Motor neuron (in vitro differentiated cells): ENCODE data around the gene SLC22A13. TPM values are rescaled to one million over a fixed set of nuclear protein-coding genes. Genes with fewer than 3 reads are reported as not detected.
A peak's percentile ranks its signal among the peaks of the same experiment; 100 is the strongest.
"Not testable (repeated sequence)": the region's sequence is repeated elsewhere in the genome, so short reads cannot be mapped to it uniquely, and the experiment has no call there.

ENCODE experiments used
- ATAC-seq, 8 experiments: fragments of 200-7000 bp; cut with Tn5 transposase; replicated peaks in 6 of 8; 2 replicates each; pipeline ENCODE4 v1.8.0; 2021; ENCODE audit warnings: mild to moderate bottlenecking in 8 of 8, moderate library complexity in 8 of 8
- H3K27ac ChIP-seq, 2 donors: fragments of 250-450 bp; sonication (Bioruptor Pico); 2 replicates each; pipeline ENCODE4 v1.9.0; 2021; ENCODE audit warnings: antibody characterized with exemption in 2 of 2, mild to moderate bottlenecking in 2 of 2, moderate library complexity in 1 of 2
- H3K4me1 ChIP-seq, 2 donors: fragments of 250-450 bp; sonication (Bioruptor Pico); replicated peaks in 1 of 2; 2 replicates each; pipeline ENCODE4 v1.6.1; 2021; ENCODE audit warnings: antibody characterized with exemption in 2 of 2, mild to moderate bottlenecking in 2 of 2, moderate library complexity in 1 of 2
- H3K4me3 ChIP-seq, 5 donors: fragments of 250-450 bp; sonication (Bioruptor Pico); 2 replicates each; pipeline ENCODE4 v1.9.0; 2021; ENCODE audit warnings: antibody characterized with exemption in 5 of 5, mild to moderate bottlenecking in 5 of 5, moderate library complexity in 4 of 5
- WGBS, 10 experiments: fragments of 450-650 bp; shearing (Covaris generic); methylation state at CpG; one replicate each; pipeline ENCODE4 v1.0.0; 2022; 5-methylcytosine and 5-hydroxymethylcytosine counted together
- in situ Hi-C, 9 experiments: fragments of 400-800 bp; cut with MboI; loops; one replicate each; pipeline ENCODE4 v1.15.0; 2021; ENCODE audit warnings: low sequenced_read_pairs in 9 of 9, low pct_unique_long_range_greater_than_20kb in 2 of 9; ENCODE audit not compliant: unreplicated experiment in 9 of 9
- total RNA-seq, 8 experiments: library from RNA; unstranded; fragments of 300-600 nt; gene quantifications; 2 replicates each; pipeline versions ENCODE4 v1.2.3 to v1.2.4, GENCODE V29; 2022

SLC22A13 gene
- 1 to 10 TPM in 1 of 8 experiments, under 1 TPM in 6, not detected in 1; 0.13 to 1.0 (median 0.36) TPM for total RNA-seq

GRCh38 chr3:38265604-38266307 lies at the start of gene SLC22A13:
Gene SLC22A13 (plus strand): TSS chr3:38265812. CDS start chr3:38265861, 49 bp downstream.
- peaks cover 0 to 9% of the 10 kb centered on the region in 2 donors for H3K4me1 ChIP-seq
- H3K27ac ChIP-seq, result no peak within 1 kb of the TSS
- WGBS, 10 experiments, result 83 to 100% (median 93%) methylated on average over 1 to 5 of the region's 9 CpGs; no CpG with 5 or more reads in 2 of the 10 experiments
- H3K4me3 ChIP-seq, result no peak within 1 kb of the TSS
- no peak for ATAC-seq
- in situ Hi-C loops, result loop anchor here in 1 of 9 experiments (10.0 kb wide), 1 partner anchor 219 kb away; no protein-coding TSS in a partner anchor

GRCh38 chr3:38219609-38220197 lies 45.9 kb upstream of the SLC22A13 start:
- no peak for ATAC-seq
- H3K27ac ChIP-seq, result no peak overlapping the region
- WGBS, 10 experiments, result 93 to 100% (median 100%) methylated on average over 1 to 3 of the region's 3 CpGs; no CpG with 5 or more reads in 1 of the 10 experiments
- no peaks in the 10 kb centered on the region for H3K4me1 ChIP-seq
- in situ Hi-C loops, result no loop called here
- H3K4me3 ChIP-seq, result no peak overlapping the region

- Histone ChIP-seq H3K4me1 (no peaks in the 10 kb centered on the region), H3K27ac (no peak overlapping the region), H3K4me3 (no peak overlapping the region)
- 78 to 100% (median 100%) methylated on average over 1 of the region's 1 CpG; no CpG with 5 or more reads in 7 of the 10 experiments for WGBS, 10 experiments
- in situ Hi-C loops, result no loop called here
- no peak for ATAC-seq
Observed at GRCh38 chr3:38221005-38221404, 44.6 kb upstream of the SLC22A13 start.

DNA sequence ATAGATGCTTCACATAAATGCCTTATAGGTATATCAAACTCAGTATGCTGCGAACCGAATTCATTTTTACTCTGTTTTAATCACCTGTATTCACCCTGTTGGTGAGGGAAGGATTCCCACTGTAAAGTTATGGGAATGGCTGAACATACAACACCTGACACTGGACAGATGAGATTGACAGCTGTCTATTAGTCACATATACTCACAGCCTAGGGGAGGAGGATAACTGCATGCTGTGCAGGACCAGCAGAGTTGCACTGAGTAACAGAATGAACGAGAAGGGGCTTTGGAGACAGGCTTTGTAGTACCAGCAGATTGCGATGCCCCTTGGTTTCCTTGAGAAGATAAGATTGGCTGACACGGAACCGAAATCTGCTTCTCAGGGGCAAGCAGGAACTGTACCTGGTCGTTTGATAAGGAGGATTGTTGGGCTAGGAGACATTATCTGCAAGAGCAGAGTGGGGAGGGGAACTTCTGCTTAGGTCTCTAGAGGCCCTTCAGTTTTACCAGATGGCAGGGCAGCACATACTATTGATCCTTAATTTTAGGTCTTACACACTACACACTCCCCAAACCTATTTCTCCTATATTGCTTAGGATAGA lies 43.5 kb upstream of the SLC22A13 start:
- in situ Hi-C loops, result no loop called here
- WGBS, 10 experiments, result 76 to 100% (median 96%) methylated on average over 1 to 7 of the region's 7 CpGs
- Histone ChIP-seq H3K4me1 (no peaks in the 10 kb centered on the region), H3K27ac (no peak overlapping the region), H3K4me3 (no peak overlapping the region)
- no peak for ATAC-seq

- ATAC-seq, result no peak
- WGBS, 10 experiments, result 82 to 100% (median 95%) methylated on average over 2 to 4 of the region's 4 CpGs
- in situ Hi-C loops, result no loop called here
- Histone ChIP-seq H3K4me1 (no peaks in the 10 kb centered on the region), H3K27ac (no peak overlapping the region), H3K4me3 (no peak overlapping the region)
Observed at GRCh38 chr3:38224357-38224756, 41.3 kb upstream of the SLC22A13 start.

- in situ Hi-C loops, result no loop called here
- Histone ChIP-seq H3K27ac (no peak overlapping the region), H3K4me1 (no peaks in the 10 kb centered on the region), H3K4me3 (no peak overlapping the region)
- WGBS, 10 experiments, result 80 to 100% (median 100%) methylated on average over 1 to 2 of the region's 2 CpGs; no CpG with 5 or more reads in 2 of the 10 experiments
- ATAC-seq, result no peak
Observed at GRCh38 chr3:38226273-38226672, 39.3 kb upstream of the SLC22A13 start.

DNA sequence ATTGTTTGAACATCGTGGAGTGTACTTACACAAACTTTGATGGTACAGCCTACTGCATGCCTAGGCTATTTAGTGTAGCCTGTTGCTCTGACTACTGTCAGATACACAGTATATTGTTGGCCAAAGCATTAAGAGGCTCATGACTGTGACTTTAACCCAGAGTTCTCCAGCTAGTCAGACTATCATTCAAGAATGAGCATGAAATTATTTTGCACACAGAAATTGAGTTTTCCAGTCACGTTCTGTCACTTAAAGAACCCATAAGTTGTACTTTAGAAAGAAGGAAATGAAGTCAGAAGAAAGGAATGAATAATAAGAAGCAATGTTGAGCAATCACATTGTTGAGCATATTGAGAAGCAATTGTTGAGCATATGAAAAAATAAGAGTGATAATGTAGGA lies 37.6 kb upstream of the SLC22A13 start:
- WGBS, 10 experiments, result 0 to 94% (median 83%) methylated on average over 1 to 2 of the region's 2 CpGs; no CpG with 5 or more reads in 1 of the 10 experiments
- no peak overlapping the region for H3K27ac ChIP-seq
- no peaks in the 10 kb centered on the region for H3K4me1 ChIP-seq
- ATAC-seq, result peak in 3 of 8 experiments; percentile 38 to 63 (median 49)
- in situ Hi-C loops, result no loop called here
- no peak overlapping the region for H3K4me3 ChIP-seq

GRCh38 chr3:38229036-38229435 lies 36.6 kb upstream of the SLC22A13 start:
- in situ Hi-C loops, result no loop called here
- 57 to 100% (median 100%) methylated on average over 1 of the region's 1 CpG; no CpG with 5 or more reads in 1 of the 10 experiments for WGBS, 10 experiments
- ATAC-seq, result no peak
- Histone ChIP-seq H3K27ac (no peak overlapping the region), H3K4me3 (no peak overlapping the region), H3K4me1 (no peaks in the 10 kb centered on the region)

- H3K4me1 ChIP-seq, result no peaks in the 10 kb centered on the region
- 56 to 100% (median 96%) methylated on average over 1 to 2 of the region's 2 CpGs; no CpG with 5 or more reads in 3 of the 10 experiments for WGBS, 10 experiments
- in situ Hi-C loops, result no loop called here
- no peak for ATAC-seq
- no peak overlapping the region for H3K4me3 ChIP-seq
- no peak overlapping the region for H3K27ac ChIP-seq
Observed at GRCh38 chr3:38232701-38233100, 32.9 kb upstream of the SLC22A13 start.

- H3K4me3 ChIP-seq, result no peak overlapping the region
- no peaks in the 10 kb centered on the region for H3K4me1 ChIP-seq
- ATAC-seq, result no peak
- in situ Hi-C loops, result no loop called here
- no peak overlapping the region for H3K27ac ChIP-seq
Observed at GRCh38 chr3:38235466-38235865, 30.1 kb upstream of the SLC22A13 start.

- Histone ChIP-seq H3K4me3 (no peak overlapping the region), H3K4me1 (no peaks in the 10 kb centered on the region), H3K27ac (no peak overlapping the region)
- ATAC-seq, result no peak
- WGBS, 10 experiments, result 86 to 100% (median 97%) methylated on average over 1 to 2 of the region's 2 CpGs
- in situ Hi-C loops, result no loop called here
Observed at GRCh38 chr3:38238416-38239008, 27.1 kb upstream of the SLC22A13 start.

DNA sequence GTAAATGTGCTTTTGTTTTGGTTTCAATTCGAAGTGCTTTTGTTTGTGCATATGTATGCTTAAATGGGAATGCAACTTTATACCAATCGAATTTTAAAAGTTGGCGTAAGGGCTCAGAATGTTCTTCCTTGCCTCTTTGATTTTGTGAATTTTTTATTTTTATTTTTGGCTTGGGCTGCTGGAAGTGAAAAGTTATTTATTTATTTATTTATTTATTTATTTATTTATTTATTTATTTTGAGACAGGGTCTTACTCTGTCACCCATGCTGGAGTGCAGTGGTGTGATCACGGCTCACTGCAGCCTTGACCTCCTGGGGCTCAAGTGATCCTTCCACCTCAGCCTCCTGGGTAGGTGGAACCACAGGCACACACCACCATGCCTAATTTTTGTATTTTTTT lies 22.8 kb upstream of the SLC22A13 start:
- H3K27ac ChIP-seq, H3K4me1 ChIP-seq, ATAC-seq, H3K4me3 ChIP-seq, in situ Hi-C loops: not testable (repeated sequence)
- WGBS, 10 experiments, result 93 to 100% (median 100%) methylated on average over 1 to 4 of the region's 4 CpGs; no CpG with 5 or more reads in 1 of the 10 experiments

GRCh38 chr3:38245930-38246329 lies 19.7 kb upstream of the SLC22A13 start:
- ATAC-seq, result no peak
- in situ Hi-C loops, result no loop called here
- Histone ChIP-seq H3K27ac (no peak overlapping the region), H3K4me1 (peaks cover 0 to 2% of the 10 kb centered on the region in 2 donors), H3K4me3 (no peak overlapping the region)
- WGBS, 10 experiments, result 64 to 100% (median 95%) methylated on average over 1 to 3 of the region's 4 CpGs; no CpG with 5 or more reads in 3 of the 10 experiments
